SK-N-SH treated with all-trans-retinoic acid at 6 μM for 48 hours (cell line): Measurements from ENCODE around the gene CACNA2D3.

Source experiments
- ATAC-seq: fragments of 200-7000 bp; cut with Tn5 transposase; 3 replicates; pipeline ENCODE4 v1.9.1; 2020; ENCODE audit warnings: mild to moderate bottlenecking, moderate library complexity
- ARNTL ChIP-seq: fragments of 450-650 bp; formaldehyde crosslinking; IDR thresholded peaks from 2 replicates; pipeline ENCODE4 v1.5.0; 2020; ENCODE audit warnings: low read depth, mild to moderate bottlenecking, moderate library complexity, borderline replicate concordance
- BACH2 ChIP-seq: fragments of 250-450 bp; sonication (Bioruptor Pico); IDR thresholded peaks from 2 replicates; pipeline ENCODE4 v1.9.0; 2021; ENCODE audit warnings: mild to moderate bottlenecking, borderline replicate concordance
- CSDC2 ChIP-seq: fragments of 250-450 bp; sonication (Bioruptor Pico); IDR thresholded peaks from 2 replicates; pipeline ENCODE4 v1.5.0; 2020; ENCODE audit warnings: mild to moderate bottlenecking, moderate library complexity
- CSRNP3 ChIP-seq: fragments of 250-450 bp; sonication (Bioruptor Pico); IDR thresholded peaks from 2 replicates; pipeline ENCODE4 v1.5.1; 2021; ENCODE audit warnings: mild to moderate bottlenecking, moderate library complexity
- ESRRG ChIP-seq: fragments of 250-450 bp; sonication (Bioruptor Pico); IDR thresholded peaks from 2 replicates; pipeline ENCODE4 v1.6.1; 2021; ENCODE audit warnings: mild to moderate bottlenecking
- GLIS3 ChIP-seq: fragments of 250-450 bp; sonication (Bioruptor Pico); IDR thresholded peaks from 2 replicates; pipeline ENCODE4 v1.5.0; 2020; ENCODE audit warnings: mild to moderate bottlenecking, moderate library complexity
- ISL1 ChIP-seq: fragments of 250-450 bp; sonication (Bioruptor Pico); IDR thresholded peaks from 2 replicates; pipeline ENCODE4 v2.1.2; 2022; ENCODE audit warnings: mild to moderate bottlenecking, moderate library complexity
- OSR1 ChIP-seq: fragments of 250-450 bp; sonication (Bioruptor Pico); IDR thresholded peaks from 2 replicates; pipeline ENCODE4 v1.8.0; 2022; ENCODE audit warnings: moderate library complexity, mild to moderate bottlenecking, inconsistent platforms
- PPARA ChIP-seq: fragments of 250-450 bp; sonication (Bioruptor Pico); IDR thresholded peaks from 2 replicates; pipeline ENCODE4 v1.5.0; 2020; ENCODE audit warnings: mild to moderate bottlenecking, borderline replicate concordance
- RARB ChIP-seq: fragments of 250-450 bp; sonication (Bioruptor Pico); IDR thresholded peaks from 2 replicates; pipeline ENCODE4 v1.8.0; 2021; ENCODE audit warnings: mild to moderate bottlenecking, moderate library complexity
- SNAI2 ChIP-seq: fragments of 250-450 bp; sonication (Bioruptor Pico); IDR thresholded peaks from 2 replicates; pipeline ENCODE4 v1.5.0; 2020; ENCODE audit warnings: mild to moderate bottlenecking, moderate library complexity
- TOX ChIP-seq: fragments of 250-450 bp; sonication (Bioruptor Pico); IDR thresholded peaks from 2 replicates; pipeline ENCODE4 v1.8.0; 2021; ENCODE audit warnings: mild to moderate bottlenecking, moderate library complexity, borderline replicate concordance
- TSHZ2 ChIP-seq: fragments of 250-450 bp; sonication (Bioruptor Pico); IDR thresholded peaks from 2 replicates; pipeline ENCODE4 v1.5.0; 2020; ENCODE audit warnings: mild to moderate bottlenecking, moderate library complexity
- ZFP3 ChIP-seq: fragments of 250-450 bp; sonication (Bioruptor Pico); IDR thresholded peaks from 2 replicates; pipeline ENCODE4 v1.5.0; 2020; ENCODE audit warnings: mild to moderate bottlenecking, moderate library complexity
- ZNF565 ChIP-seq: fragments of 450-650 bp; formaldehyde crosslinking; conservative IDR thresholded peaks from 2 replicates; pipeline ENCODE4 v1.5.0; 2020; ENCODE audit warnings: low read depth, mild to moderate bottlenecking, moderate library complexity
- ZNF8 ChIP-seq: fragments of 450-650 bp; formaldehyde crosslinking; IDR thresholded peaks from 2 replicates; pipeline ENCODE4 v1.5.0; 2020; ENCODE audit warnings: mild to moderate bottlenecking, moderate library complexity
- TF ChIP-seq, protein P1 (sequence below): fragments of 250-450 bp; sonication (Bioruptor Pico); IDR thresholded peaks from 2 replicates; pipeline ENCODE4 v1.5.1; 2020; ENCODE audit warnings: low read depth, mild to moderate bottlenecking, moderate library complexity
- TF ChIP-seq, protein P2 (sequence below): fragments of 250-450 bp; sonication (Bioruptor Pico); IDR thresholded peaks from 2 replicates; pipeline ENCODE4 v1.8.0; 2020; ENCODE audit warnings: mild to moderate bottlenecking, moderate library complexity, borderline replicate concordance

CACNA2D3 gene

DNA sequence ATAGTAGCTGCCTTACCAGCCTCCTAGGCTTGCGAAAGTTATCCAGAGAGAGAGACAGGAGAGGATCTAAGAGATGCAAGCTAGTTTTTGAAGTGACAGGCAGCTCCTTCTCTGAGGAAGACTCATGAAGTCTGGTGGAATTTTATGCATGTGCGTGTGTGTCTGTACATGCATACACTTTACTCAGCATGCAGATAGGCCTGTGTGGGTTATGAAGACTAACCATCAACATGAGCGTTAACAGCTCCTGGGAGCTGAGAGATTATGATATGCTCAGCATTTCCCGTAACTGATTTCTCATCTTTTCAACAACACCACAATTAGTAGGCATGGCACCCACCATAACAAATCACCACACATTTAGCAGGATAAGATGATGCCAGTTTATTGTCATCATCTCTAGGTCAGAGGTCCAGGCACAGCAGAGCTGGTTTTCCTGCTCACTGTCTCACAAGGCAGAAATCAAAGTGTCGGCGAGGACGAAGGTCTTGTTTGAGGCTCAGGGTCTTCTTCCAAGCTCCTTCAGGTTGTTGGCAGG is 239.5 kb downstream of the CACNA2D3 start:
- TF ChIP-seq TSHZ2 (CRISPR knock-in tag) (no peak), ZNF565 (CRISPR knock-in tag) (no peak), RARB (CRISPR knock-in tag) (no peak), ISL1 (CRISPR knock-in tag) (no peak), CSDC2 (no peak), TOX (CRISPR knock-in tag) (no peak), ARNTL (CRISPR knock-in tag) (no peak), SNAI2 (CRISPR knock-in tag) (no peak), OSR1 (CRISPR knock-in tag) (no peak), BACH2 (CRISPR knock-in tag) (no peak), CSRNP3 (CRISPR knock-in tag) (no peak), GLIS3 (CRISPR knock-in tag) (no peak), PPARA (no peak), ESRRG (CRISPR knock-in tag) (no peak), ZFP3 (CRISPR knock-in tag) (no peak)
- TF ChIP-seq, protein P1, sequence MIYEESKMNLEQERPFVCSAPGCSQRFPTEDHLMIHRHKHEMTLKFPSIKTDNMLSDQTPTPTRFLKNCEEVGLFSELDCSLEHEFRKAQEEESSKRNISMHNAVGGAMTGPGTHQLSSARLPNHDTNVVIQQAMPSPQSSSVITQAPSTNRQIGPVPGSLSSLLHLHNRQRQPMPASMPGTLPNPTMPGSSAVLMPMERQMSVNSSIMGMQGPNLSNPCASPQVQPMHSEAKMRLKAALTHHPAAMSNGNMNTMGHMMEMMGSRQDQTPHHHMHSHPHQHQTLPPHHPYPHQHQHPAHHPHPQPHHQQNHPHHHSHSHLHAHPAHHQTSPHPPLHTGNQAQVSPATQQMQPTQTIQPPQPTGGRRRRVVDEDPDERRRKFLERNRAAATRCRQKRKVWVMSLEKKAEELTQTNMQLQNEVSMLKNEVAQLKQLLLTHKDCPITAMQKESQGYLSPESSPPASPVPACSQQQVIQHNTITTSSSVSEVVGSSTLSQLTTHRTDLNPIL (CRISPR knock-in tag), result no peak
- TF ChIP-seq, protein P2, sequence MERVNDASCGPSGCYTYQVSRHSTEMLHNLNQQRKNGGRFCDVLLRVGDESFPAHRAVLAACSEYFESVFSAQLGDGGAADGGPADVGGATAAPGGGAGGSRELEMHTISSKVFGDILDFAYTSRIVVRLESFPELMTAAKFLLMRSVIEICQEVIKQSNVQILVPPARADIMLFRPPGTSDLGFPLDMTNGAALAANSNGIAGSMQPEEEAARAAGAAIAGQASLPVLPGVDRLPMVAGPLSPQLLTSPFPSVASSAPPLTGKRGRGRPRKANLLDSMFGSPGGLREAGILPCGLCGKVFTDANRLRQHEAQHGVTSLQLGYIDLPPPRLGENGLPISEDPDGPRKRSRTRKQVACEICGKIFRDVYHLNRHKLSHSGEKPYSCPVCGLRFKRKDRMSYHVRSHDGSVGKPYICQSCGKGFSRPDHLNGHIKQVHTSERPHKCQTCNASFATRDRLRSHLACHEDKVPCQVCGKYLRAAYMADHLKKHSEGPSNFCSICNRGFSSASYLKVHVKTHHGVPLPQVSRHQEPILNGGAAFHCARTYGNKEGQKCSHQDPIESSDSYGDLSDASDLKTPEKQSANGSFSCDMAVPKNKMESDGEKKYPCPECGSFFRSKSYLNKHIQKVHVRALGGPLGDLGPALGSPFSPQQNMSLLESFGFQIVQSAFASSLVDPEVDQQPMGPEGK (CRISPR knock-in tag), result no peak
- ATAC-seq, result no peak

- peak; percentile 94 for TF ChIP-seq ZFP3 (CRISPR knock-in tag)
- TF ChIP-seq, protein P2 (CRISPR knock-in tag), result no peak
- ATAC-seq, result no peak
Measured at GRCh38 chr3:54366007-54366750, 243.8 kb downstream of the CACNA2D3 start.

- TF ChIP-seq ISL1 (CRISPR knock-in tag) (no peak), PPARA (no peak), TSHZ2 (CRISPR knock-in tag) (no peak), ZNF8 (no peak)
- no peak for ATAC-seq
Measured at GRCh38 chr3:54366839-54367238, 244.5 kb downstream of the CACNA2D3 start.
